ENCODE results near the gene TGFBR3. TPM values are rescaled to one million over a fixed set of nuclear protein-coding genes. Genes with fewer than 3 reads are reported as not detected.
A peak's percentile ranks its signal among the peaks of the same experiment; 100 is the strongest.

TGFBR3 gene
- total and polyA plus RNA-seq, 9 donors, result 92.4 to 442 (median 165) TPM

DNA sequence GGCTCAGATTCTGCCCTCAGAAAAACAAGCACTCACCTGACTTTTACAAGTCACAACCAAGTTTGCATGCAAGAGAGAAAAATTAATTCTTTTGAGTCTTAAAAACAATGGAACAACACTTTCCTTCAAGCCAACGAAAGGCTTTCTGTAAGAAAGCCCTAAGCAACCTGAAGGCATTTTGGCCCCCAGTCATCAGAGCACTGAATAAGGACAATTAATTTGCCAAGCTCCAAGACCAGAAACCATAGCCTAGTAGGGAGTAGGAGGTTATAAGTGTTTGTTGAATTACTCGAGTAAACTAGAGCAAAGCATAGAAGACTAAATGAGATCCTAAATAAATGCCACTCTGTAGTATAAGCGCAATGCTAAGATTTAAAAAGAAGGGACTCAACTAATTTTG is 4.7 kb downstream of the TGFBR3 start:
- Histone ChIP-seq H3K4me3 (peak overlapping the region; percentile 9), H3K36me3 (no peaks in the 10 kb centered on the region), H3K27me3 (no peaks in the 10 kb centered on the region), H3K9me3 (no peaks in the 10 kb centered on the region), H3K4me1 (ENCODE audit: insufficient read depth) (peaks cover 17% of the 10 kb centered on the region), H3K27ac (no peak overlapping the region)
- intact Hi-C loops (cut with DNase I), result loop anchor here in 2 of 4 donors (5.0 to 10.0 kb wide), 2 partner anchors 86 to 144 kb away; no protein-coding TSS in a partner anchor
- no peak for DNase-seq
- WGBS, 3 donors, result 74 to 77% (median 75%) methylated on average over 3 of the region's 3 CpGs
- TF ChIP-seq CTCF (IDR thresholded peaks at IDR 0.05) (no peak), EP300 (IDR thresholded peaks at IDR 0.05) (no peak), POLR2A (IDR thresholded peaks at IDR 0.05) (no peak)

DNA sequence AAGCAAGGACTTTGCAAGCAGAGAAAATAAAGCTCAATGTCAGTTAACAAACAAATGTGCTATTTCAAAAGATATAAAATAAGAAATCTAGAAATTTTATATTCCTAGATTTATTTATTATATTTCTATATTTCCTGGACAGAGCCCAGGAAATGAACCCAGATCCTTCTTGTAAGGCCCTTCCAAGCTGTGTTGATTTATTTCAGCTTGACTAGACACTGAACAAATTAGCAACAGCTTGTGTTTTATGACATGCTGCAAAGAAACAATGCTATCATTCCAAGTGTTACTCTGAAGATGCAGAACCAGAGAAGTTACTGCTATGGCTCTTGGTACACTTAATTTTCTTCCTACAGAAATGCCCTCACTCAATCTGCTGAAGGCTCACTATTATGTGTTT is 6.2 kb downstream of the TGFBR3 start:
- H3K4me3 ChIP-seq, result no peak overlapping the region
- TF ChIP-seq EP300 (IDR thresholded peaks at IDR 0.05), result no peak
- TF ChIP-seq CTCF (IDR thresholded peaks at IDR 0.05), result no peak
- no peak for TF ChIP-seq POLR2A (IDR thresholded peaks at IDR 0.05)
- no peak overlapping the region for H3K27ac ChIP-seq
- H3K27me3 ChIP-seq, result no peaks in the 10 kb centered on the region
- DNase-seq, result no peak
- peaks cover 23% of the 10 kb centered on the region for H3K4me1 ChIP-seq (ENCODE audit: insufficient read depth)
- no peaks in the 10 kb centered on the region for H3K9me3 ChIP-seq
- intact Hi-C loops (cut with DNase I), result loop anchor here in 2 of 4 donors (5.0 to 10.0 kb wide), 2 partner anchors 85 to 142 kb away; no protein-coding TSS in a partner anchor
- no peaks in the 10 kb centered on the region for H3K36me3 ChIP-seq

GRCh38 chr1:91877574-91878208 is 8.3 kb downstream of the TGFBR3 start:
- TF ChIP-seq EP300 (IDR thresholded peaks at IDR 0.05) (no peak), CTCF (IDR thresholded peaks at IDR 0.05) (no peak), POLR2A (IDR thresholded peaks at IDR 0.05) (no peak)
- H3K27me3 ChIP-seq, result no peaks in the 10 kb centered on the region
- H3K36me3 ChIP-seq, result no peaks in the 10 kb centered on the region
- H3K9me3 ChIP-seq, result no peaks in the 10 kb centered on the region
- no peak overlapping the region for H3K4me3 ChIP-seq
- H3K4me1 ChIP-seq (ENCODE audit: insufficient read depth), result peaks cover 26% of the 10 kb centered on the region
- H3K27ac ChIP-seq, result no peak overlapping the region
- WGBS, 3 donors, result 64 to 70% (median 66%) methylated on average over 5 of the region's 5 CpGs
- no peak for DNase-seq
- intact Hi-C loops (cut with DNase I), result no loop called here

- intact Hi-C loops (cut with DNase I), result no loop called here
- no peak overlapping the region for H3K27ac ChIP-seq
- no peaks in the 10 kb centered on the region for H3K27me3 ChIP-seq
- no peaks in the 10 kb centered on the region for H3K36me3 ChIP-seq
- H3K9me3 ChIP-seq, result no peaks in the 10 kb centered on the region
- peaks cover 25% of the 10 kb centered on the region for H3K4me1 ChIP-seq (ENCODE audit: insufficient read depth)
- no peak for TF ChIP-seq CTCF (IDR thresholded peaks at IDR 0.05)
- no peak for TF ChIP-seq EP300 (IDR thresholded peaks at IDR 0.05)
- no peak for TF ChIP-seq POLR2A (IDR thresholded peaks at IDR 0.05)
- WGBS, 3 donors, result 71 to 84% (median 82%) methylated on average over 2 of the region's 2 CpGs
- no peak overlapping the region for H3K4me3 ChIP-seq
- DNase-seq, result no peak
These were observed 9.0 kb downstream of the TGFBR3 start for GRCh38 chr1:91876781-91877573.
